Activated naive CD8-positive, alpha-beta T cell treated with anti-CD3 and anti-CD28 coated beads for 36 hours (primary cell): ENCODE results near the gene KIF1A. TPM values are rescaled to one million over a fixed set of nuclear protein-coding genes. Genes with fewer than 3 reads are reported as not detected.

Experiments used
- DNase-seq: peaks from one replicate; pipeline ENCODE4 v3.0.0; 2021
- H3K27ac Mint-ChIP-seq: one replicate; pipeline ENCODE4 v1.8.0; 2022; ENCODE audit warnings: mild to moderate bottlenecking, moderate library complexity, mixed read lengths
- H3K27me3 Mint-ChIP-seq: one replicate; pipeline ENCODE4 v1.8.0; 2022; ENCODE audit warnings: mild to moderate bottlenecking, mixed read lengths
- H3K36me3 Mint-ChIP-seq: one replicate; pipeline ENCODE4 v1.8.0; 2021; ENCODE audit warnings: mild to moderate bottlenecking, mixed read lengths
- H3K4me1 Mint-ChIP-seq: one replicate; pipeline ENCODE4 v1.8.0; 2021; ENCODE audit warnings: mixed read lengths
- H3K4me3 Mint-ChIP-seq: one replicate; pipeline ENCODE4 v1.8.0; 2022; ENCODE audit warnings: mild to moderate bottlenecking, moderate library complexity, mixed read lengths
- H3K9me3 Mint-ChIP-seq: one replicate; pipeline ENCODE4 v1.8.0; 2022; ENCODE audit warnings: mixed read lengths
- total RNA-seq, 2 experiments: library from RNA; stranded (reverse); gene quantifications; one replicate each; pipeline ENCODE4 v1.2.3, GENCODE V29; 2021

The KIF1A gene
- total RNA-seq, 2 experiments from 2014 or later: 7.7 to 8.2 TPM

GRCh38 chr2:240791221-240791800, 28.7 kb downstream of the KIF1A start:
- DNase-seq: no peak
- no peaks in the 10 kb centered on the region for H3K27me3 Mint-ChIP-seq
- H3K4me1 Mint-ChIP-seq: no peaks in the 10 kb centered on the region
- no peak overlapping the region for H3K27ac Mint-ChIP-seq
- no peaks in the 10 kb centered on the region for H3K9me3 Mint-ChIP-seq
- no peaks in the 10 kb centered on the region for H3K36me3 Mint-ChIP-seq
- no peak overlapping the region for H3K4me3 Mint-ChIP-seq

DNA sequence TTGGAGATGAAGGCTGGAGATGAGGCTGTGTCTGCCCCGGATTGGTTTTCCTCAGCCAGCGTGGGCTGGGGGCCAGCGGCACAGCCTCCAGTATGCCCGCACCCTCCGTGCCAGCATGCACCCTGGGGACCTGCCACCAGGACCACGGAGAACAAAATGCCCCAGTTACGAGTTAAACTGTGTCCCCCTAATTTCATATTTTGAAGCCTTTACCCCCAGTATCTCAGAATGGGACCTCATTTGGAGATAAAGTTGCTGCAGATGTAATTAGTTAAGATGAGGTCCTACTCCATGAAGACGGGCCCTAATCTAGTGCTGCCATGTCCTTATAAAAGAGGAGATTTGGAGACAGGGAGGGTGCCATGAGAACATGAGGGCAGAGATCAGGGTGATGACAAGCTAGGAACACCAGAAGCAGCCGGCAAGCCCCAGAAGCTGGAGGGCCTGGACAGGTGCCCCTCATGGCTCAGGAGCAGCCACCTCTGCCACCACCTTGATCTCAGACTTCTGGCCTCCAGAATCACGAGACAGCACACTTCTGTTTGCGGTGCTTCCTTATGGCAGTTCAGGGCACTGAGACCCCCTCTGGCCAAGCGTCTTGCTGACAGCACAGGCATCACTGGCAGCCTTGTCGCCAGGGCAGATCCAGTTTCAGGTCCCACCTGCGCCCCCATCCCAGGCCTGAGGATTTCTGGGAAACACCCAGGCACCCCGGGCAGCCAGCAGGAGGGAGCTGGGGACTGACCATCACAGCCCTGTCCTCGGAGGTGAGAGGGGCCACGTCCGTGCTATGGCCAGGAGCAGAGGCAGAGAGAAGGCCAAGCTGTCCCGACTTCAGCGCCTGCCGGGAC, 29.4 kb downstream of the KIF1A start:
- H3K4me1 Mint-ChIP-seq: no peaks in the 10 kb centered on the region
- no peak for DNase-seq
- H3K9me3 Mint-ChIP-seq: no peaks in the 10 kb centered on the region
- no peak overlapping the region for H3K4me3 Mint-ChIP-seq
- H3K27me3 Mint-ChIP-seq: no peaks in the 10 kb centered on the region
- H3K27ac Mint-ChIP-seq: no peak overlapping the region
- no peaks in the 10 kb centered on the region for H3K36me3 Mint-ChIP-seq

DNA sequence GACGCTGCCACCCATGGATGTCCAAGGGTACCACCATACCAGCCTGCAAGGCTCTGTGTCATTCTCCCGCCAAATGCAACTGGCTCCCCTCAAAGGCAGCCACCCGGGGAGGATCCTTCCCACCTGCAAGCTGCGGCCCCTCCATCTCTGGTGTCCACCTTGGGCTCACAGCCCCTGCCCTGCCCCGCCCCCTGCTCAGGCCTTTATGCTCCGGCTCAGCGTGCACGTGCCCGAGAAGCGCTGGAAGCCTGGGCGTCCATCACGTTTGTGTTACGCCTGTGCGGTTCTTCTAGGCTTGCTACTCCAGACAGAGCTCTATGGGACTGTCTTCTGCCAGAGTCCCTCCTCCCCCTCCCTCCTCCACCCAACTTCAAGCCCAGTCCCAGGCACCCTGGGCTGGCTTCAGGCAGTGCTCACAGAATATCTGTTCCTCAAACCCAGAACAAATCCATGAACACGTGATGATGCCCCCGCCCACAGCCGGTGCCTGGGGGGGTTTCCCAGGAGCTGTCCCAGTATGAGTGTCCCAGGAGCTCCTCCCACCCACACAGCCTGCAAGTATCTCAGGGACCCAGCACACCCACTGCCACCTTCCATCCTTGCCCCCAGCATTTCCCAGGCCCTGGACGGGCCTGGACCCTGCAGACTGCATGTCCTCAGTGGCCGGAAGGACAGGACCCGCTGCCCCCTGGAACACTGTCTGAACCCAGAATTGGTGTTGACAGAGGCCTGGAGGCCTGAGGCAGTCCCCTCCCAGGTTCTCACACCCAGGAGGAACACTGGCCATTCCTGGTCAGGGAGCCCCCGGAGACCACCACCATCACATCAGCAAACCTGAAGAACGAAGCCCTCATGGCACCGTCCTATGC, 30.3 kb downstream of the KIF1A start:
- Mint-ChIP-seq H3K36me3 (no peaks in the 10 kb centered on the region), H3K4me1 (no peaks in the 10 kb centered on the region), H3K27me3 (no peaks in the 10 kb centered on the region), H3K27ac (no peak overlapping the region), H3K9me3 (no peaks in the 10 kb centered on the region), H3K4me3 (no peak overlapping the region)
- no peak for DNase-seq

DNA sequence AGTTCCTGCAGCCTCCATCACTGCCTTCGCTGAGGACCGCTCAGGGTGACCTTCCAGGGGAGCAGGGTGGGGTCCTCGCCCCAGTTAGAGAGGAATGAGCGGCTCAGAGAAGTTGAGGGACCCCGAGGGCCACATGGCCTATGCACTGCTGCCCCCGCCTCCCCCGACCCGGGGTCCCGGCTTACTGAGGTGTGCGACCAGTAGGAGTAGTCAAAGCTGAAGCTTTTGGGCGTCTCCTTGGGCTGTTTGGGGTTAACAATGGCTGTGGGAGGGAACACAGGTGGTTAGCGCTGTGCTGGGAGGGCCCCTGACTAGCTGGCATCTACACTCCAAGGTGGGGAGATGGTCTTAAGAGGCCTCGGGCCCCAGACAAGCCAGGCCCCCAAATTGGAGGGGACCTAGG, 31.0 kb downstream of the KIF1A start:
- no peaks in the 10 kb centered on the region for H3K4me1 Mint-ChIP-seq
- no peaks in the 10 kb centered on the region for H3K36me3 Mint-ChIP-seq
- no peak for DNase-seq

DNA sequence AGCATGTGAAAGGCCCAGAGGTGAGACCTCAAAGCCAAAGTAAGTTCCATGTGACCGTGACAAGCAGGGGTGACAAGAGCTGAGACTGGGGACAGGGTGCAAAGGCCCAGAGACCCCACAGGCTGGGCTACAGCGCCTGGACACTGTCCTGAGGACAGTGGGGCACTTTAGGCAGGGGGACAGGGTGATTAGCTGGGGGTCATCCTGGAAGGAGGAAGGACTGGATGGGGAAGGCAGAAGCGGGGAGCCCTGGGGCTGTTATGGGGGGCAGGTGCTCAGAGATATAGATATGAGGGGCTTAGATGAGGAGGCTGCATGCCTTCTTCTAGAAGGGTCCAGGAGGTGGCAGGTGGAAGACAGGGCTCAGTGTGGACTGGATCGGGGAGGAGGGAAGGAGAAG, 31.5 kb downstream of the KIF1A start:
- H3K36me3 Mint-ChIP-seq: no peaks in the 10 kb centered on the region
- DNase-seq: no peak
- no peak overlapping the region for H3K4me3 Mint-ChIP-seq
- no peaks in the 10 kb centered on the region for H3K4me1 Mint-ChIP-seq
- no peaks in the 10 kb centered on the region for H3K27me3 Mint-ChIP-seq
- H3K9me3 Mint-ChIP-seq: no peaks in the 10 kb centered on the region
- H3K27ac Mint-ChIP-seq: no peak overlapping the region

More for the DNA sequence above, 31.0 kb downstream of the KIF1A start:
- H3K27me3 Mint-ChIP-seq: no peaks in the 10 kb centered on the region
- no peaks in the 10 kb centered on the region for H3K9me3 Mint-ChIP-seq
- no peak overlapping the region for H3K4me3 Mint-ChIP-seq
- no peak overlapping the region for H3K27ac Mint-ChIP-seq

DNA sequence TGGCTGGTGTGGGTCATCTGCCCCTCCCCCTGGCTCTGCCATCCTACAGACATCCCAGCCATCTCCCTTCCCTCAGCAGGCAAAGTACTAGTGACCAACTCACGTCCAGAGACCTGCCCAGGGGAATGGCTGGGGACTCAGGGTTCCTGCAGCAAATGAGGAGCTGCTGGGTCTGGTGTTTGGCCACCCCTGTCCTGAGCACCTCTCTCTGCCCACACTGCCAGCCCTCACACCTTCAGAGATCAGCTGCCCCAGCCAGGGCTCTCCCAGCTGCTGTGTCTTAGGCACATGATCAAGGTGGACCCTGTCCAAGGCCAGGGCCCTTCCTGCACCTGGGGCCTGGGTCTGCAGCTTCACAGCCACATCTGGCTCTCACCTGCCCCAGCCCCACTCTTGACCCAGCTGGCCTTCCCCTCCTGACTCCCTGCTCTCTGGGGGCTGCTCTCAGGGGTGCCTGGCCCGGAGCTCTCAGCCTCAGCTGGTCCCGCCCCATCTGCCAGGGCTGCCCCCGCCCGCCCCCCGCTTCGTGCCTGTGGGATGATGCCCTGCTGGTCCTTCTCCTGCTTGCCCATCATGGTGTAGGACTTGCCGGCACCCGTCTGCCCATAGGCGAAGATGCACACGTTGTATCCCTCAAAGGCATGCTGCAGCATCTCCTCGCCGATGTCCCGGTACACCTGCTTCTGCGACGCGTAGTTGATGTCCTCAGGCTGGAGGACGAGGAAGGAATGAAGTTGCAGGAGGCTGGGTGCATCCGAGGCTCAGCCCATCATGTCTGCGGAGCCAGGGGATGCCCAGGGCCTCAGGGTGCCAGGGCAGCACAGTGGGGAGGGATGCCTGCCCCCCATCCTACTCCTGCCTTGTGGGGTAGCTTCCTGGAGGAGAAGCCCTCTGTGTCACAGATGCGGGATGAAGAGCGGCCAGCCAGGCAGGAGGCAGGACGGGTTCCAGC, 32.2 kb downstream of the KIF1A start:
- Mint-ChIP-seq H3K4me3 (no peak overlapping the region), H3K27me3 (no peaks in the 10 kb centered on the region), H3K27ac (no peak overlapping the region), H3K36me3 (no peaks in the 10 kb centered on the region), H3K9me3 (no peaks in the 10 kb centered on the region), H3K4me1 (no peaks in the 10 kb centered on the region)
- DNase-seq: no peak

- DNase-seq: no peak
- Mint-ChIP-seq H3K27me3 (no peaks in the 10 kb centered on the region), H3K36me3 (no peaks in the 10 kb centered on the region), H3K27ac (no peak overlapping the region), H3K4me1 (no peaks in the 10 kb centered on the region), H3K4me3 (no peak overlapping the region), H3K9me3 (no peaks in the 10 kb centered on the region)
These were observed 33.1 kb downstream of the KIF1A start for GRCh38 chr2:240786871-240787311.

- no peak for DNase-seq
These were observed 33.6 kb downstream of the KIF1A start for GRCh38 chr2:240786355-240786841.

DNA sequence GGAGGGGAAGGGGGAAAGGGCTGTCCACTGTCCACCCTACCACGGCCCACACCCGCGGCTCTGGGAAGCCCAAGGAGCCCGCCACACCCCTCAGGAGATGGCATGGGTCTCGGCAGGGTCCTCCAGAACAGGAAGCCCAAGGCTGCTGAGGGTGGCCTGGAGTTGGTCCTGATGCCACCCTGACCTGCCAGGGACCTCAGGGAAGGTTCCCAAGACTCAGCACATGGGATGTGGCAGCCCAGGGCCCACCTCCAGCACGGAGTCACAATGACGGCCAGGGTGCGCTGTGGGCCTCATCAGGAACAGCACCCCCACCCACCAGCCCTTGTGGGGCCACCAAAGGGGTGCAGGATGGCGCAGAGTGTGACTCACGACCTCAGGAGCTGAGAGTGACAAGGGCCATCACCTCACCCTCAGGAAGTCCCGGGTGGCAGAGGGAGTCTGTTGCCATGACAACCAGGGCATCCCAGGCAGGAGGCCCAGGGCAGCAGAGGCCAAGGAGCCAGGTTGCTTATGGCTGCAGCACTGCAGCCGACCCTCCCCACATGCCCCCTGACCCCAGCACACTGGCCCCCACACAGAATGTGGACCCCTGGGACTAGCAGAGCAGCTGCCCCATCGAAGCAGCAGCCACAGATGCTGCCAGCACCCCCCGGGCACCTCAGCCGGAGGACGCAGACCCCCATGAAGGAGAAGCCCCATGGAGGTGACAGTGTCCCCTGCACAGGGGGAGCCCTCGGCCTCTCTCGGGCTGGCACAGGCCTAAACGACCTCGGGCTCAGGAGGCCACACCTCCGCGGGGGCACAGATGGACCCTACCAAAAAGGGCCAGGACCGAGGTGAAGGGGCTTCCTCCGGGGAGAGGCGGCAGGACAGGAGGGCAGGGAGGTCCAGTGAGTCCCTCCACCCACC, 34.3 kb downstream of the KIF1A start:
- Mint-ChIP-seq H3K36me3 (no peaks in the 10 kb centered on the region), H3K4me3 (no peak overlapping the region), H3K4me1 (no peaks in the 10 kb centered on the region), H3K27ac (no peak overlapping the region), H3K9me3 (no peaks in the 10 kb centered on the region), H3K27me3 (no peaks in the 10 kb centered on the region)
- no peak for DNase-seq

More at GRCh38 chr2:240786355-240786841, 33.6 kb downstream of the KIF1A start:
- Mint-ChIP-seq H3K27me3 (no peaks in the 10 kb centered on the region), H3K27ac (no peak overlapping the region), H3K4me1 (no peaks in the 10 kb centered on the region), H3K4me3 (no peak overlapping the region), H3K36me3 (no peaks in the 10 kb centered on the region), H3K9me3 (no peaks in the 10 kb centered on the region)

GRCh38 chr2:240784629-240785423, 35.2 kb downstream of the KIF1A start:
- no peaks in the 10 kb centered on the region for H3K36me3 Mint-ChIP-seq
- no peaks in the 10 kb centered on the region for H3K9me3 Mint-ChIP-seq
- H3K27me3 Mint-ChIP-seq: no peaks in the 10 kb centered on the region
- DNase-seq: no peak
- H3K27ac Mint-ChIP-seq: no peak overlapping the region
- H3K4me1 Mint-ChIP-seq: no peaks in the 10 kb centered on the region
- no peak overlapping the region for H3K4me3 Mint-ChIP-seq

DNA sequence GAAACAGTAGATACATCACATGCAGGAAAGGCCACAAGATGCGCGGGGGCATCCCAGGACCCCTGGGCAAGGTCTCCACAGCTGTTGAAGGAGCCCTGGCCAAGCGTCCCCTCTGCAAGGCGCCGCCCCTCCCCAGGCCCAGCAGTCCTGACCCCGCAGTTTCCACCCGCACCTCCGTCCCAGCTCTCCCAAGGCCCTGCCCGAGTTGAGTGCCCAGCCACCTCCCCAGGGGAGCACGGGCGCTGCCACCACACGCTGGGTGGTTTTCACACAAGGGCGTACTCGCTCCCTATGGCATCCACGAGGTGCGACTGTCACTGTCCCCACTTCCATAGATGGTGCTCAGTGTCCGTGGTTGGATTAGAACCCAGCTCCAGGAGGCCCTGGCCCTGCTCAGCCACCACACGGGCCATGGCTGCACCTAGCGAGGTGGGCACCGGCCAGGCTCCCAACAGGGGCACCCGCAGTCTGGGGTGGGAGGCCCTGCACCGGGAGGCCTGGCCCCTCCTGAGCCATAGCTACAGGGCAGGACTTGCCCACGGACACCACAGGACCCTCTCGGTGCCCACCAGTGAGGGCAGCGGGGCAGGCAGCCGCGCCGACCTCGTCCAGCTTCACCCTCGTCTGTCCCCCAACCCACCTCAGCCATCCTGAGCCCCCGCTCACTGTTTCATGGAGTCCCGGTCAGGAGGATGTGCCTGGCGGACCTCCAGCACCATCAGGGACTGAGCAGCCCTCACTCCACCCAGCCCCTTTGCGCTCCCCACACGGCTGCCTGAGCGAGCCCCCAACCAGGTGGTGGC, 36.0 kb downstream of the KIF1A start:
- Mint-ChIP-seq H3K4me3 (no peak overlapping the region), H3K27me3 (no peaks in the 10 kb centered on the region), H3K4me1 (no peaks in the 10 kb centered on the region), H3K27ac (no peak overlapping the region), H3K9me3 (no peaks in the 10 kb centered on the region), H3K36me3 (no peaks in the 10 kb centered on the region)
- DNase-seq: no peak
